ENCODE measurements around the gene ROGDI.

DNA sequence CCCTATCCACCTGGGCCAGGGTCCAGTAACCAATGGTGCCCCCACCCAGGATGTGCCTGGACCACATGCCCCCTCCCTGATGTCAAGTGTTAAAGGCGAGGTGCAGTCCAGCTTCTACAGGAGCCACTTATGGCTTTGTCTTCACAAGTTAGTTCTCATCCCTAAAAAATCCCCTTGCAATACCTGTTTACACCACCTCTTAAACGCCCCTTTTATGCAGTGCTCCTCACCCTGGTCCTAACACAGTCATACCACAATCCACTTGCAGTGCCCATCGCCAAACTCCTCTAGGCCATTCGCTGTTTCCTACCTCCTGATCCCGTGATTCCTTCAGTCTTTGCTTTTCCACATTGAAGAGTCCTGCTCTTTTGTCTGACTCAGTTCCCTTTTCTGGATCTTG, 37.5 kb upstream of the ROGDI start:
- TF ChIP-seq, protein P1, sequence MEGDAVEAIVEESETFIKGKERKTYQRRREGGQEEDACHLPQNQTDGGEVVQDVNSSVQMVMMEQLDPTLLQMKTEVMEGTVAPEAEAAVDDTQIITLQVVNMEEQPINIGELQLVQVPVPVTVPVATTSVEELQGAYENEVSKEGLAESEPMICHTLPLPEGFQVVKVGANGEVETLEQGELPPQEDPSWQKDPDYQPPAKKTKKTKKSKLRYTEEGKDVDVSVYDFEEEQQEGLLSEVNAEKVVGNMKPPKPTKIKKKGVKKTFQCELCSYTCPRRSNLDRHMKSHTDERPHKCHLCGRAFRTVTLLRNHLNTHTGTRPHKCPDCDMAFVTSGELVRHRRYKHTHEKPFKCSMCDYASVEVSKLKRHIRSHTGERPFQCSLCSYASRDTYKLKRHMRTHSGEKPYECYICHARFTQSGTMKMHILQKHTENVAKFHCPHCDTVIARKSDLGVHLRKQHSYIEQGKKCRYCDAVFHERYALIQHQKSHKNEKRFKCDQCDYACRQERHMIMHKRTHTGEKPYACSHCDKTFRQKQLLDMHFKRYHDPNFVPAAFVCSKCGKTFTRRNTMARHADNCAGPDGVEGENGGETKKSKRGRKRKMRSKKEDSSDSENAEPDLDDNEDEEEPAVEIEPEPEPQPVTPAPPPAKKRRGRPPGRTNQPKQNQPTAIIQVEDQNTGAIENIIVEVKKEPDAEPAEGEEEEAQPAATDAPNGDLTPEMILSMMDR (IDR thresholded peaks at IDR 0.05; ENCODE audit: low read length): no peak
- no peak for TF ChIP-seq EZH2 (IDR thresholded peaks at IDR 0.05; ENCODE audit: borderline replicate concordance, low read length)
